ENCODE measurements around the gene MAGEA3.
"Not testable (repeated sequence)": the region's sequence is repeated elsewhere in the genome, so short reads cannot be mapped to it uniquely, and the experiment has no call there.

Gene MAGEA3

GRCh38 chrX:152697952-152698931 lies at the start of gene MAGEA3:
Gene MAGEA3, plus strand, starts transcription at chrX:152698794. Its CDS starts 2,039 bp downstream, at chrX:152700833.
- not testable (repeated sequence) for DNase-seq (ENCODE audit: low read depth)

- DNase-seq (ENCODE audit: low read depth), result no peak
Measured at GRCh38 chrX:152652060-152652459, 46.5 kb upstream of the MAGEA3 start.

GRCh38 chrX:152652467-152652866 lies 46.1 kb upstream of the MAGEA3 start:
- DNase-seq (ENCODE audit: low read depth), result no peak

GRCh38 chrX:152656087-152656486 lies 42.5 kb upstream of the MAGEA3 start:
- no peak for DNase-seq (ENCODE audit: low read depth)

- no peak for DNase-seq (ENCODE audit: low read depth)
Measured at GRCh38 chrX:152656890-152657289, 41.7 kb upstream of the MAGEA3 start.

GRCh38 chrX:152658302-152658701 lies 40.3 kb upstream of the MAGEA3 start:
- no peak for DNase-seq (ENCODE audit: low read depth)

- DNase-seq (ENCODE audit: low read depth), result no peak
Measured at GRCh38 chrX:152663086-152663485, 35.5 kb upstream of the MAGEA3 start.

GRCh38 chrX:152674135-152674534 lies 24.5 kb upstream of the MAGEA3 start:
- DNase-seq (ENCODE audit: low read depth), result no peak

GRCh38 chrX:152674652-152675051 lies 23.9 kb upstream of the MAGEA3 start:
- DNase-seq (ENCODE audit: low read depth), result not testable (repeated sequence)

GRCh38 chrX:152681012-152681411 lies 17.6 kb upstream of the MAGEA3 start:
- not testable (repeated sequence) for DNase-seq (ENCODE audit: low read depth)

GRCh38 chrX:152700390-152700789 lies 1.8 kb downstream of the MAGEA3 start:
- DNase-seq (ENCODE audit: low read depth), result not testable (repeated sequence)

GRCh38 chrX:152706500-152706899 lies 7.9 kb downstream of the MAGEA3 start:
- DNase-seq (ENCODE audit: low read depth), result not testable (repeated sequence)

- DNase-seq (ENCODE audit: low read depth), result not testable (repeated sequence)
Measured at GRCh38 chrX:152709173-152709572, 10.6 kb downstream of the MAGEA3 start, which contains the start of gene CSAG2. Gene CSAG2, minus strand, starts transcription at chrX:152709273. Its CDS starts 161 bp downstream, at chrX:152709112.

GRCh38 chrX:152713195-152713594 lies 14.6 kb downstream of the MAGEA3 start:
- not testable (repeated sequence) for DNase-seq (ENCODE audit: low read depth)

- DNase-seq (ENCODE audit: low read depth), result not testable (repeated sequence)
Measured at GRCh38 chrX:152713815-152714787, 15.5 kb downstream of the MAGEA3 start, which contains the start of gene MAGEA2B. Gene MAGEA2B, plus strand, starts transcription at chrX:152714628. Its CDS starts 2,479 bp downstream, at chrX:152717107.

- DNase-seq (ENCODE audit: low read depth), result no peak
Measured at GRCh38 chrX:152725409-152725808, 26.8 kb downstream of the MAGEA3 start.

- DNase-seq (ENCODE audit: low read depth), result no peak
Measured at GRCh38 chrX:152733261-152733975, 34.8 kb downstream of the MAGEA3 start, which contains the start of the genes CSAG1 and MAGEA12. Gene CSAG1, minus strand, starts transcription at chrX:152733721. Its CDS starts 1,261 bp downstream, at chrX:152732460. Gene MAGEA12, plus strand, starts transcription at chrX:152733757. Its CDS starts 2,405 bp downstream, at chrX:152736162.

GRCh38 chrX:152734143-152734858 lies 35.7 kb downstream of the MAGEA3 start:
- DNase-seq (ENCODE audit: low read depth), result not testable (repeated sequence)

GRCh38 chrX:152735101-152735500 lies 36.5 kb downstream of the MAGEA3 start:
- no peak for DNase-seq (ENCODE audit: low read depth)

GRCh38 chrX:152735860-152736511 lies 37.4 kb downstream of the MAGEA3 start:
- no peak for DNase-seq (ENCODE audit: low read depth)

Measured in stimulated activated CD4-positive, alpha-beta T cell treated with anti-CD3 and anti-CD28 coated beads, Interleukin-2, amount 100 ng/mL, for 4 hours (primary cell).